Activated effector memory CD4-positive, alpha-beta T cell treated with anti-CD3 and anti-CD28 coated beads, Interleukin-2, amount 50 U/mL, for 16 hours (primary cell): ENCODE data around the gene THEM5.
A peak's percentile ranks its signal among the peaks of the same experiment; 100 is the strongest.
"Not testable (repeated sequence)": the region's sequence is repeated elsewhere in the genome, so short reads cannot be mapped to it uniquely, and the experiment has no call there.

Experiments used
- DNase-seq: peaks from one replicate; pipeline ENCODE4 v3.0.0-alpha.2; 2020

THEM5 gene

GRCh38 chr1:151853411-151853943 lies at the start of gene THEM5:
Gene THEM5 (minus strand): TSS chr1:151853712. CDS start chr1:151853565, 147 bp downstream.
- DNase-seq = no peak

- no peak for DNase-seq
Observed at GRCh38 chr1:151902858-151903257, 49.3 kb upstream of the THEM5 start.

DNA sequence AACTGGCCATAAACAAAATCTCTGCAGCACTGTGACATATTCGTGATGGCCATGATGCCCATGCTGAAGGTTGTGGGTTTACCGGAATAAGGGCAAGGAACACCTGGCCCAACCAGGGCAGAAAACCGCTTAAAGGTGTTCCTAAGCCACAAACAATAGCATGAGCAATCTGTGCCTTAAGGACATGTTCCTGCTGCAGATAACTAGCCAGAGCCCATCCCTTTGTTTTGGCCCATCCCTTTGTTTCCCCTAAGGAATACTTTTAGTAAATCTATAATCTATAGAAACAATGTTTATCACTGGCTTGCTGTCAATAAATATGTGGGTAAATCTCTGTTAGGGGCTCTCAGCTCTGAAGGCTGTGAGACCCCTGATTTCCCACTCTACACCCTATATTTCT lies 47.3 kb upstream of the THEM5 start:
- DNase-seq = not testable (repeated sequence)

DNA sequence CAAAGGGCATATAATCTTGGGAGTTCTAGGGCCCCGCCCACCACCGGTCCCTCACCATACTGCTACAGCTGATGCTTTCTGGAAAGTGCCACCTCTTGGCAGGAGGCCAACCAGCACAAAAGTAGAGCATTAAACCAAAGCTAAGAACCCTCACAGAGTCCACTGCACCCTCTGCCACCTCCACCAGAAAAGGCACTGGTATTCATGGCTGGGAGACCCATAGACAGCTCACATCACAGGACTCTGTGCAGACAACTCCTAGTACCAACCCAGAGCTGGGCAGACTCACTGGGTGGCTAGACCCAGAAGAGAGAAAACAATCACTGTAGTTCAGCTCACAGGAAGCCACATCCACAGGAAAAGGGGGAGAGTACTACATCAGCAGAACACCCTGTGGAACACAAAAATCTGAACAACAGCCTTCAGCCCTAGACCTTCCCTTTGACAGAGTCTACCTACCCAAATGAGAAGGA lies 45.0 kb upstream of the THEM5 start:
- peak; percentile 81 for DNase-seq

- peak; percentile 65 for DNase-seq
Observed at GRCh38 chr1:151897991-151898431, 44.5 kb upstream of the THEM5 start.

DNA sequence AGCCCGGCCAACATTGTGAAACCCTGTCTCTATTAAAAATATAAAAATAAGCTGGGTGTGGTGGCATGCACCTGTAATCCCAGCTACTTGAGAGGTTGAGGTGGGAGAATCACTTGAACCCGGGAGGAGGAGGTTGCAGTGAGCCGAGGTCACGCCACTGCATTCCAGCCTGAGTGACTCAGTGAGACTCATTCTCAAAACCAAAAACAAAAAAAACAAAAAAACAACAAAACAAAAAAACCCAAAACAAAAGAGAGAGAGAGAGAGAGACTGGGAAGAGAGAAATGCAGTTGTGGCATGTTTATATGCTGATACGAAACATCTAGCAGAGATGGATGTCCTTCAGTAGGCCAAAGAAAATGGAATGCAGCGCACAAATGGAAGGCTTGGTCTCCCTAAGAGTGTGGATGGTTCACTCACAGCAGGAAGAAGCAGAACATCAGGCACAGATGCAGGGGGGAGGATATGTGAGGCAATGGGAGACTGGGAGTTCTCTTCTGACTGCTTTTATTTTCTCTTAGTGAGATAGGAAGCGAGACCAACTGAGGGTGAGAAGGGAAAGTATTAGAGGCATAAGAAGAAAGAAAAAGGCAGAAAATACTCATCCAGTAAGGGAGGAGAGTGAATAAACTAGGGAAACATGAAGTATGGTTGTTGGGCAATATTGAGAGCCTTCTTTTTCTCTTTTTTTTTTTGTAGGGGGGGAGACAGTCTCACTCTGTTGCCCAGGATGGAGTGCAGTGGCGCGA lies 39.8 kb upstream of the THEM5 start:
- DNase-seq = no peak

DNA sequence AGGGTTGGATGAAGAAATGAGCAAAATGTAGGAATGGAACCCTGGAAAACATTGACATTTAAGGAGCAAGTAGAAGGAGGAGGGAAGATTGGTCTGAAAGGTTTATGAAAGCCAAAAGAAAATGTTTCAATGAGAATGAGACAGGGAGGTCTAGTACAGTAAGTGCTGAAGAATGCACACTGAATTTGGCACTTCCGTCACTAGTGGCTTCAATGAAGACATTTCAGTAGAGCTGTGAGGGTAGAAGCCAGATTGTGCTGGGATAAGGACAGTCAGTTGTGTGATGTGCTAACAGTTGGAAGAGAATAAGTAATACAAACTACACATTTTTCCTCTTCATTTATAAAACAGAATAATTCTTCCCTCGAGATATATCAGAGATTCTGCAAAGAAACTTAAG lies 38.7 kb upstream of the THEM5 start:
- DNase-seq = no peak

- DNase-seq = no peak
Observed at GRCh38 chr1:151891512-151891911, 38.0 kb upstream of the THEM5 start.

DNA sequence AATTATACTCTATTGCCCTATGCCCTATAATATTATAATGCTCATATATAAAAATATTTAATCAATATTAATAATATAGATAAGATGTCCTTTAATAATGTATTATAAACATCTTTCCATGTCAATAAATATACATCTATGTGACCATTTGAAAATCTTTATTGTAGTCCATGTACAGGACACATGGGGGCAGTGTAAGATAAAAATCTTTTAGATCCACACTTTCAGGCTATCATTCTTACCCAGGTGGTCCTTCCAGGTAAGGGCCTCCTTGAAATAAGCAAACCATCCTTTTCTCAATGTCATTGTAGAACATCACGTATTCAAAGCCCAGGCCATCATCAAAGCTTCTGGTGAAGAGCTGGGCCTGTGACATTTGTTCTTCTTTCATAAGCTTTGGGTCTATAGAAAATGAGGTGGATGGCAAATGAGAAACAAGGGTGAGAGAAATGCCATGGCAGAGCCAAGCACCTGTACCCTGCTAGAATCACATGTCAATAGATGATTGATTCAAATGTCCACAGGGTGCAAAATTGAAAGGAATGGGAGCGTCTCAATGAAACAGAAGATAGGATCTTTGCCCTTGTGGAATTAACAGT lies 35.6 kb upstream of the THEM5 start:
- DNase-seq = no peak

GRCh38 chr1:151887028-151887427 lies 33.5 kb upstream of the THEM5 start:
- no peak for DNase-seq

GRCh38 chr1:151885479-151885878 lies 32.0 kb upstream of the THEM5 start:
- DNase-seq = no peak

- not testable (repeated sequence) for DNase-seq
Observed at GRCh38 chr1:151884879-151885278, 31.4 kb upstream of the THEM5 start.

GRCh38 chr1:151884445-151884844 lies 30.9 kb upstream of the THEM5 start:
- not testable (repeated sequence) for DNase-seq

DNA sequence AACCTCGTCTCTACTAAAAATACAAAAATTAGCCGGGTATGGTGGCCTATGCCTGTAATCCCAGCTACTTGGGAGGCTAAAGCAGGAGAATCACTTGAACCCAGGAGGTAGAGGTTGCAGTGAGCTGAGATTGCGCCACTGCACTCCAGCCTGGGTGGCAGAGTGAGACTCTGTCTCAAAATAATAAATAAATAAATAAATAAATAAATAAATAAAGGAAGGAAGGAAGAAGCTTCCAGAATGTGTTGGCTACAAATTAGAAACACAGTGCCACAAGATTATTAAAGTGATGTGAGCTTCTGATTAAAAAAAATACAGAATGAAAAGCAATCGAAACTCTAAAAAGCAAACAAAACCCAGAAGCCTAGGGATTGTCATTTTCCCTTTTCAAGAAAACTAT lies 30.4 kb upstream of the THEM5 start:
- DNase-seq = not testable (repeated sequence)

- not testable (repeated sequence) for DNase-seq
Observed at GRCh38 chr1:151882918-151883317, 29.4 kb upstream of the THEM5 start.

DNA sequence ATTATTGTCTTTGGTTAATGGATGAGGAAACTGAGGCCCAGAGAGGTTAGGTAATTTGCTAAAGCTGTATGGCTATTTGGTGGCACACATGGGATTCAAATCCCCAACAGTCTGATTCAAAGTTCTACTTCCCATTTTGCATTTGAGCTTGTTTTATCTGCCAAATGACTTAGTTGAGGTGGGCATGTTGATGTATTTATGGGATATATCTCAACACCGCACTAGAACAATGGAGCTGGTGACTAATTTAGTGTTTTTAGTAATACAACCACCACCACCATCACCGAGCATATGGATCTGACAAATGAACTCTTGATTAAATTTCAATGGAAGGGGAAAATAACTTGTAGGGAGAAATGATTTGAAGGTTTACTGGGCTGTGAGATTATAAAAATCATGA lies 29.0 kb upstream of the THEM5 start:
- no peak for DNase-seq

DNA sequence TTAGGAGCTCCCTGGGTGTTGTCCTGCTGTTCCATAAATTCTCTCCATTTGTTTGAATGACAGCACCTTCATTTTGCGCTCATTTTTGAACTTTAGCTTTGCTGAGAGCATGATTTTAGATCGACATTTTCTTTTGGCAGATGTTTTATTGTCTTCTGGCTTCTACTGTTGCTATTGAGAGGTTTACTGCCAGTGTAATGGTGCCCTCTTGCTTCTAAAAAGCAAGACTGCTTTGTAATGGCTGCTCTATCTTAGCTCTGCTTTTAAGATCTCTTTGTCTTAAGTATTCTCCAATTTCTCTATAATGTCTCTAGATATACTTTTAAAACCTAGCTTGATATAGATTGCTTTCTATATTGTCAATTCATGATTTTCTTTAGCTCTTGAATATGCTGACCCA lies 28.0 kb upstream of the THEM5 start:
- no peak for DNase-seq

- DNase-seq = no peak
Observed at GRCh38 chr1:151875419-151876097, 22.0 kb upstream of the THEM5 start.

GRCh38 chr1:151872776-151873175 lies 19.3 kb upstream of the THEM5 start:
- not testable (repeated sequence) for DNase-seq

DNA sequence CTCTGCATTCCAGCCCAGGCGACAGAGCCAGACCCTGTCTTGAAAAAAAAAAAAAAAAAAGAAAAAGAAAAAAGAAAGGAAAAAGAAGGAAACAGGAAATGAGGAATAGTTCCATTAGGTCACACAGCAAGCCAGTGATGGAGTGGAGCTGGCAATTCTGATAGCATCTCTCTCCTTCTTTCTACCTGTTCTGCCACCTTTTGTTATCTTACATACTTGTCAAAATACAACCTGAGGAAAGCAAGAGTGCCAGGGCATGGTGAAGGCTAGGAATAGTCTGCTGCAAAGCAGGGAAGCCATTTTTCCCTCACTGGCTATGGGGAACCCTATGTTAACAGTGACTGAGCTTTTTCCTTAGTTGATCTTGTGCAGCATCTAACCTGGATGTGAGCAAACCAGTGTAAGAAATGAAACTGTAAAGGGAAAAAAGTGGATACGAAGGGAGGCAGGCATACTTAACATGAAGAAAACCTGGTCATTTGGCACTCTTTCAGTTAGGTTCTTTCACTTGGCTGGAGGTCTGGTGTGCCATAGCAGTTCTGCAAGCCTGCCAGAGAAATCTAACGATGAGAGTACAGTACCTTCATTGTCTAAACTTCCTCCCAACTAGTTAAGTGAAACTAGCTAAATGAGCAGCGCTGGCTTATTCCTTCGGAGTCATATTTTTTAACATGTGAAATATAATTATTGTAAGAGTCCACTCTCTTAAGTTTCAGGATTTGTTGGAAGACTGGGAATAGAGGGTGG lies 17.9 kb upstream of the THEM5 start:
- no peak for DNase-seq

- no peak for DNase-seq
Observed at GRCh38 chr1:151868486-151868885, 15.0 kb upstream of the THEM5 start.

- DNase-seq = no peak
Observed at GRCh38 chr1:151867765-151868411, 14.4 kb upstream of the THEM5 start.
